Measurements from ENCODE around the gene NDUFB2. TPM values are rescaled to one million over a fixed set of nuclear protein-coding genes. Genes with fewer than 3 reads are reported as not detected.

The NDUFB2 gene
- total and polyA plus RNA-seq, 9 of the 15 experiments (the other 6 are each of a cell fraction or from before 2014, with no cell fraction given): 220 to 2,075 (median 320) TPM

DNA sequence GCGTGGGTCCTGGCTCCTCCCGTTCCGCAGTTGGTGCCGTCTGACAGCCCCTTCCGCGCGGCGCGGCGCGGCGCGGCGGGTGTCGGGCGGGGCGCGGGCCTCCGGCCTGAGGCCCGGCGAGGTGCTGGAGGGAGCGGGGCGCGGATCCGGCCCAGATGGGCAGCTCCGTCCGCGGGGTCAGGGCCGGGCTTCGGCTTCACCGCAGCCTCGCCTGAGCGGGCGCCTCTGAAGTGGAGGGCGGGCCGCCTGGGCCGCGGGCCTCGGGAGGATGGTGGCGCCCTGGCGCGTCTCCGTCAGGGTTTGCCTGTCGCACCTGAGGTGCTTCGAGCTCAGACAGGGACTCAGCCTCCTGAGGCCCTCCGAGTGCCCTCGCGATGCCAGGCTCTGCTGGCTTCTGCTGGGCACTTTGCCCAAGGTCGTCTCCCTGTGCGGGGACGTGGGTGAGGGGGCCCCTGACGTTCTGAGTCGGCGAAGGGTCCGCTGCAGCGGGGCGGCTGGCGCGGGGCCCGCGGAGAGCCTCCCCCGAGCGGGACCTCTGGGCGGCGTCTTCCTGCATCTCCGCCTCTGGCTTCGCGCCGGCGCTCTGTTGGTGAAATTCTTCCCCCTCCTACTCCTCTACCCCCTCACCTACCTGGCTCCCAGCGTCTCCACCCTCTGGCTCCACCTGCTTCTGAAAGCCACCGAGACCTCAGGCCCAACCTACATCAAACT, 23.3 kb upstream of the NDUFB2 start (continued):
- TF ChIP-seq ZNF277 (CRISPR knock-in tag; IDR thresholded peaks at IDR 0.05; ENCODE audit: borderline replicate concordance): no peak
- TF ChIP-seq NONO (IDR thresholded peaks at IDR 0.05; ENCODE audit: low read depth in 2 of 2, low read length in 1 of 2): peak; percentile 60 to 89
- no peak for TF ChIP-seq PHTF2 (CRISPR knock-in tag; IDR thresholded peaks at IDR 0.05)
- TF ChIP-seq RBM17 (IDR thresholded peaks at IDR 0.05; ENCODE audit: borderline replicate concordance, low read depth, low read length): no peak
- TF ChIP-seq ZC3H8 (IDR thresholded peaks at IDR 0.05): no peak
- no peak for TF ChIP-seq DMBX1 (CRISPR knock-in tag; IDR thresholded peaks at IDR 0.05; ENCODE audit: borderline replicate concordance)
- TF ChIP-seq PCBP1 (IDR thresholded peaks at IDR 0.05; ENCODE audit: low read depth, low read length, poor library complexity, severe bottlenecking): peak; percentile 33
- no peak for TF ChIP-seq HDAC2 (IDR thresholded peaks at IDR 0.05)
- no peak for TF ChIP-seq ZNF778 (CRISPR knock-in tag; IDR thresholded peaks at IDR 0.05)
- no peak for TF ChIP-seq HMBOX1 (IDR thresholded peaks at IDR 0.05)
- peak; percentile 80 for TF ChIP-seq VEZF1 (CRISPR knock-in tag; IDR thresholded peaks at IDR 0.05)
- 0 out of 2 replicates have a peak, but pooled peaks have one; percentile 3 for TF ChIP-seq GTF2E2 (tag; IDR thresholded peaks at IDR 0.05)
- TF ChIP-seq ZKSCAN3 (CRISPR knock-in tag; IDR thresholded peaks at IDR 0.05): no peak
- TF ChIP-seq, protein P1, sequence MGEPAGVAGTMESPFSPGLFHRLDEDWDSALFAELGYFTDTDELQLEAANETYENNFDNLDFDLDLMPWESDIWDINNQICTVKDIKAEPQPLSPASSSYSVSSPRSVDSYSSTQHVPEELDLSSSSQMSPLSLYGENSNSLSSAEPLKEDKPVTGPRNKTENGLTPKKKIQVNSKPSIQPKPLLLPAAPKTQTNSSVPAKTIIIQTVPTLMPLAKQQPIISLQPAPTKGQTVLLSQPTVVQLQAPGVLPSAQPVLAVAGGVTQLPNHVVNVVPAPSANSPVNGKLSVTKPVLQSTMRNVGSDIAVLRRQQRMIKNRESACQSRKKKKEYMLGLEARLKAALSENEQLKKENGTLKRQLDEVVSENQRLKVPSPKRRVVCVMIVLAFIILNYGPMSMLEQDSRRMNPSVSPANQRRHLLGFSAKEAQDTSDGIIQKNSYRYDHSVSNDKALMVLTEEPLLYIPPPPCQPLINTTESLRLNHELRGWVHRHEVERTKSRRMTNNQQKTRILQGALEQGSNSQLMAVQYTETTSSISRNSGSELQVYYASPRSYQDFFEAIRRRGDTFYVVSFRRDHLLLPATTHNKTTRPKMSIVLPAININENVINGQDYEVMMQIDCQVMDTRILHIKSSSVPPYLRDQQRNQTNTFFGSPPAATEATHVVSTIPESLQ (CRISPR knock-in tag; IDR thresholded peaks at IDR 0.05): no peak
- no peak for TF ChIP-seq CTCFL (IDR thresholded peaks at IDR 0.05; ENCODE audit: borderline replicate concordance, insufficient read depth, low read depth, low read length, poor library complexity, severe bottlenecking)
- TF ChIP-seq ATF4 (CRISPR knock-in tag; IDR thresholded peaks at IDR 0.05): no peak; the same call in 1 of the 2 replicates

All from K562 (cell line).